Astrocyte of the cerebellum (primary cell): ENCODE data around the gene TBX19.

Source experiments
- DNase-seq: peaks from one replicate; pipeline ENCODE4 v3.0.0-alpha.2; 2011; ENCODE audit warnings: low read depth
- H3K4me3 ChIP-seq: 2 replicates; pipeline ENCODE4 v1.5.1; 2011; ENCODE audit warnings: mild to moderate bottlenecking, low read depth, low read length, moderate library complexity
- CTCF ChIP-seq: IDR thresholded peaks from 2 replicates; pipeline ENCODE4 v1.5.1; 2012; ENCODE audit warnings: low read length, low read depth, moderate library complexity, mild to moderate bottlenecking; ENCODE audit errors: missing control alignments
- in situ Hi-C: cut with HindIII; loops from 2 replicates; pipeline ENCODE4 v1.10.0; 2017; ENCODE audit warnings: low sequenced_read_pairs

TBX19 gene

DNA sequence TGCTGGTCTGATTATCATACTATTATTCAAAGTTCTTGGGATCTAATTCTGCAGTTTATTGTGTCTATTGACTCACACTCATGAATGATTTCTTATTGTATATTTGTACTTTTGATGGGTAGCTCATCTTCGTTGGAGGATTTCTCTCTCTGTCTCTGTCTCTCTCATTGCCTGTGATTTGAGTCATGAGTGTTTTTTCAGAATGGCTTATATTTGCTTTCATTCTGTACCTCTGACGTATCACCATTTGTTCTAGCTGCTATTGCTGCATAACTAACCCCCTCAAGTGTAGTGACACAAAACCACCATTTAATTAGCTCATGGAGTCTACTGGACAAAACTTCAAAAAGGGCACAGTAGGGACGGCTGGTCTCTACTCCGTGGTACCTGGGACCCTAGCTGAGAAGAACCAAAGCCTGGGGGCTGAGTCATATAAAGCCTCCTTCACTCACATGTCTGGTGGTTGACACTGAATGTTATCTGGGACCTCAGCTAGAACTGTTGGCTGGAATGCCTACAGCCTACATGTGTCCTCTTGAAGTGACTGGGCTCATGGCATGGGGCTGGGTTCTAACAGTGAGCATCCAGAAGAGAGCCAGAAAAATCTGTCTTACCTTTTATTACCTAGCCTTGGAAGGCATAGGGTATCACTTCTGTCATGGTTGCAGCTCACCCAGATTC, 44.2 kb downstream of the TBX19 start:
- DNase-seq = no peak

DNA sequence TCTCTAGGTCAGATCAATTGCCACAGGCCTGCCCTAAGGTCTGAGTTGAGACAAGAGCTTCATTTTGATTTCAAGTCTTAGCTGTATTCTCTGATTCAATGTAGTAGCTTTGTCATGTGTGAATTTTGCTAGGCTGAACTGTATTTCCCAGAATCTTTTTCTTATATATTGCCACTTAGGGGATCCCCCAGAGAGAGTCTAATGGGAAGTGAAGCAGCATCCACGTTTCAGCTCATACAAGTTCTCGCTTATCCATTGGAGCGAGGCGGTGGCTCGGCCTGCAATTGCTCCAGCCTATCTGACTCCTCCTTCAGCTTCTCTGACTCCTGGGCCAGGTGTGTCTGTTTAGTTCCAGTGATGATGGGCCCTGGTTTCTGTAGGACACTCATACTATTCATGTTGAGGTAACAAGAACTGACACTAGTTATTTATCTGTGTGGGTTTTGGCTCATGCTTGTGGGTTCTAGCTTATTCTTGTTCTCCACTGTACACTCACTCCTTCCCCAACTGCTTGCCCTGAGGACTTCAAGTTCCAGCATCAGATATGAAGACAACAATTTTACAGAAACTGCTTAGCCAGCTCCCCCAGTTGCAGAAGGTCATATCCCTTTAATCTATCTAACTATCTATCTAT, 48.2 kb downstream of the TBX19 start:
- no peak for TF ChIP-seq CTCF
- DNase-seq = no peak
- H3K4me3 ChIP-seq = no peak overlapping the region
- in situ Hi-C loops = no loop called here

More for the DNA sequence above, 44.2 kb downstream of the TBX19 start:
- no peak overlapping the region for H3K4me3 ChIP-seq
- in situ Hi-C loops = no loop called here
- TF ChIP-seq CTCF = no peak

GRCh38 chr1:168330285-168330684, 49.6 kb downstream of the TBX19 start:
- no peak for TF ChIP-seq CTCF
- no peak overlapping the region for H3K4me3 ChIP-seq
- in situ Hi-C loops = loop anchor here (5.0 kb wide), 1 partner anchor 48 kb away; the partner anchor contains the start of gene TBX19
- no peak for DNase-seq

DNA sequence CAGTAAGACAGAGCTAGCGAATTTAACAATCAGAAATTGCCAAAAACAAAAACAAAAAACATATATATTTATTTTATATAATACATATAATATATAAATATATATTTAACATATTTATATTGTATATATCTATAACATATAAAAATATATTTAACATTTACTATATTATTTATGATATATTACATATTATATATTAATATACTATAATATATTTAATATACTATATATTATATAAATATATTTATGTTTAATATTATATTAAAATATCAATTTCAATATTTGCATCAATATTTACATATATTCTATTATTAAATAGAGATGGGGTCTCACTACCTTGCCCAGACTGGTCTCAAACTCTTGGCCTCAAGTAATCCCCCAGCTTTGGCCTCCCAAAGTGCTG, 50.9 kb downstream of the TBX19 start:
- TF ChIP-seq CTCF = no peak
- in situ Hi-C loops = loop anchor here (5.0 kb wide), 1 partner anchor 49 kb away; the partner anchor contains the start of gene TBX19

GRCh38 chr1:168333562-168334276, 53.0 kb downstream of the TBX19 start:
- H3K4me3 ChIP-seq = no peak overlapping the region
- in situ Hi-C loops = loop anchor here (5.0 kb wide), 1 partner anchor 51 kb away; the partner anchor contains the start of gene TBX19
- DNase-seq = no peak

More for the DNA sequence above, 50.9 kb downstream of the TBX19 start:
- DNase-seq = no peak
- no peak overlapping the region for H3K4me3 ChIP-seq

More at GRCh38 chr1:168333562-168334276, 53.0 kb downstream of the TBX19 start:
- no peak for TF ChIP-seq CTCF
